ENCODE results near the gene PCP4L1.
"Not testable (repeated sequence)": the region's sequence is repeated elsewhere in the genome, so short reads cannot be mapped to it uniquely, and the experiment has no call there.

- TF ChIP-seq CTCF, POLR2A (IDR thresholded peaks at IDR 0.05): not testable (repeated sequence)
Measured at GRCh38 chr1:161257109-161257508, 1.4 kb upstream of the PCP4L1 start.
